AG04450 (cell line): ENCODE measurements around the gene PLCE1. TPM values are rescaled to one million over a fixed set of nuclear protein-coding genes. Genes with fewer than 3 reads are reported as not detected.

Experiments used
- CTCF ChIA-PET: fragments of 300-600, 350-600 bp; formaldehyde crosslinking; extraction: SDS; loops from one replicate; lab custom pipeline; 2022; ENCODE audit warnings: antibody characterized with exemption, inconsistent platforms; lab: Charles Lee
- POLR2A ChIA-PET: fragments of 350-600 bp; formaldehyde crosslinking; extraction: SDS; loops from one replicate; lab custom pipeline; 2021; ENCODE audit warnings: antibody characterized with exemption, inconsistent platforms; lab: Yijun Ruan, JAX
- DNase-seq: peaks from one replicate; pipeline ENCODE4 v3.0.0-alpha.2; 2011; ENCODE audit warnings: low read depth, low spot score
- H3K27ac ChIP-seq: one replicate; pipeline ENCODE4 v1.5.1; 2012; ENCODE audit warnings: low read depth, low read length, control low read depth
- H3K27me3 ChIP-seq: one replicate; pipeline ENCODE4 v1.6.0; 2012; ENCODE audit warnings: low read length; ENCODE audit not compliant: control insufficient read depth, insufficient read depth
- H3K4me3 ChIP-seq: 2 replicates; pipeline ENCODE4 v1.5.1; 2011; ENCODE audit warnings: mild to moderate bottlenecking, low read depth, low read length, control low read depth
- H3K9me3 ChIP-seq: 2 replicates; pipeline ENCODE4 v1.5.1; 2012; ENCODE audit warnings: low read length; ENCODE audit not compliant: control insufficient read depth, insufficient read depth
- CTCF ChIP-seq: IDR thresholded peaks from 2 replicates; pipeline ENCODE4 v1.5.1; 2011; ENCODE audit warnings: low read depth, low read length, control low read depth, inconsistent platforms
- polyA plus RNA-seq: library from polyadenylated mRNA; depleted of rRNA; stranded (reverse); fragments of >200 nt; gene quantifications from 2 replicates; pipeline ENCODE4 v1.2.3, GENCODE V29; 2011

Gene PLCE1
- polyA plus RNA-seq, 1 experiment = 2.2 TPM

DNA sequence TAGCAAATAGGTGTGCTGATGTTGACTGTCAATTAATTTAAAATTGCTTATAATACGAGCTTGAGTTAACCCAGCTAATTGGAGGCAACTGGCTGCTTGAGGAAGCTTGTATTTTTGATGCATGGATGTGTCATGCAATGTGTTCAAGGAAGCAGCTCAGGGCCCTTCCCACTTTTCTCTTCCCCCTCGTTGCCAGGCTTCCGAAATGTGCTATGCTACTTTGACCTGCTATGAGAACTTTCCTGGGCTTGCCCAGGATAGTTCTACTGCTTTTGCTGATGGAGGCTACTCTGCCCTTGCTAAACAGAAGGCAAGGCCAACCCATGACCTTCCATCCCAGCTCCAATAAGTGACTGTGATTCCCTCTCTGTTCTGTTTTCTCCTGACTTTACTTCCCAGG, 24.4 kb downstream of the PLCE1 start:
- no peak overlapping the region for H3K27ac ChIP-seq
- TF ChIP-seq CTCF = no peak
- CTCF ChIA-PET = interaction anchor here (0.7 to 1.6 kb wide), 2 partner anchors 15 to 303 kb away, joined by 3 to 4 read pairs; no protein-coding TSS in a partner anchor
- H3K9me3 ChIP-seq = no peaks in the 10 kb centered on the region
- no peak overlapping the region for H3K4me3 ChIP-seq
- POLR2A ChIA-PET = no interaction called here
- no peak for DNase-seq
- H3K27me3 ChIP-seq = no peaks in the 10 kb centered on the region

DNA sequence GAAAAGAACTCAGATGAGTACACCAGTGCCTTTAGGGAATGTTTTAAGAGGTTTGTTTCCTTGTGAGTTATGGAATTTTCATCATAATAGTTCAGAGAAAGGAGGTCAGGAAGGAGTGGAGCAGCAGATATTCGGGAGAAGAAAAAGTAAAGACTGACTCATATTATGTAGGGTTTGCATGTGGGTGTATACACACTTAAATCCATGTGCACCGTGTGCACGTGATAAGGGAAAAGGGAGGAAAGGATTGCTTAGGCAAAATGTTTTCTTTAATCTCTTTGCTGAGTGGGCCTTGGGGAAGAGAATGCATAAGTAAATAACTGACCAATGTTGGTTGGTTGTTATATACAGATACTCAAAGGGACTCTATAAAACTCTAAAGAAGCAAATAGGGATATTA, 30.2 kb downstream of the PLCE1 start:
- ChIA-PET CTCF (no interaction called here), POLR2A (no interaction called here)
- no peaks in the 10 kb centered on the region for H3K27me3 ChIP-seq
- no peak for DNase-seq
- H3K27ac ChIP-seq = no peak overlapping the region
- TF ChIP-seq CTCF = no peak
- H3K9me3 ChIP-seq = peaks cover 3% of the 10 kb centered on the region; the same call in 1 of the 2 replicates
- no peak overlapping the region for H3K4me3 ChIP-seq

DNA sequence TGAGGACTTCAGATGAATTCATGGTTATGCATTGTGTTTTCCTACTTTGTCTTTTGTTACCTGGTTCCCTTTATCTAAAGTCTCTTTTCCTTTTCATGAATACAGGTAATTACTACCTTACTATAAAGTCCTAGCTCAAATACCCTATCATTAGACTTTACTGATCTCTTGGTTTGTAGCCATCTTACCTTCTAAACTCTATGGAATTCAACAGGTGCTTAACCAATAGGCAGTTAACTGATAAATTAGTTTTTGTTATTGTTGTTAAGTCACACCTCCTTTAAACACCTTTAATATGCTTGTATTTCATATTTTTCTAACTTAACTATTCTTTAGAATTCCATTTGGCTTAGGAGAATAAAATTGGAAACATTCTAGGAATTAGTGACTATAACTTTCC, 30.7 kb downstream of the PLCE1 start:
- ChIA-PET POLR2A (no interaction called here), CTCF (no interaction called here)
- Histone ChIP-seq H3K9me3 (peaks cover 4% of the 10 kb centered on the region; the same call in 1 of the 2 replicates), H3K27me3 (no peaks in the 10 kb centered on the region), H3K27ac (no peak overlapping the region), H3K4me3 (no peak overlapping the region)
- no peak for TF ChIP-seq CTCF
- no peak for DNase-seq

- no peak overlapping the region for H3K27ac ChIP-seq
- no peak for TF ChIP-seq CTCF
- H3K9me3 ChIP-seq = peaks cover 8% of the 10 kb centered on the region; the same call in 1 of the 2 replicates
- H3K27me3 ChIP-seq = no peaks in the 10 kb centered on the region
- no peak for DNase-seq
- H3K4me3 ChIP-seq = no peak overlapping the region
- POLR2A ChIA-PET = no interaction called here
- CTCF ChIA-PET = no interaction called here
Observed at GRCh38 chr10:94025806-94026205, 32.1 kb downstream of the PLCE1 start.

DNA sequence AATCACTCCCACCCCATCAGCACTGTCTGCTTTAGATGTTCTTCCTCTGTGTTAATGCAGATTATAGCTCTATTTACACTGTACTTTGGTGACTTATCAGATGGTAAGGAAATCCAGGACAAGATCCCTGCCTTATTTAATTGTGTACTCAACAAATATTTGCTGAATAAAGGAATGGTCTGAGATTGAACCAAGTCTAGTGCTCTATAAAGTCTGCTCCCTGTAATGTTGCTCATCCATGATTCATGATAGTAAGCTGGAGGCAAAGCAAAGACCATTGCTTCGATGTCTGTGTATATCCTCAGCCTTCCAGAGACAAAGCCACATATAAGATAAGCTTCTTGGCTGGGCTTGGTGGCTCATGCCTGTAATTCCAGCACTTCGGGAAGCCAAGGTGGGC, 33.5 kb downstream of the PLCE1 start:
- no peak for DNase-seq
- no peaks in the 10 kb centered on the region for H3K27me3 ChIP-seq
- peaks cover 8% of the 10 kb centered on the region; the same call in 1 of the 2 replicates for H3K9me3 ChIP-seq
- ChIA-PET CTCF (interaction anchor here (1.2 kb wide), 1 partner anchor 110 kb away, joined by 3 read pairs; no protein-coding TSS in a partner anchor), POLR2A (no interaction called here)
- H3K4me3 ChIP-seq = no peak overlapping the region
- no peak for TF ChIP-seq CTCF
- no peak overlapping the region for H3K27ac ChIP-seq
